DOHH2 (cell line): ENCODE results near the gene TMEM266.
"Not testable (repeated sequence)": the region's sequence is repeated elsewhere in the genome, so short reads cannot be mapped to it uniquely, and the experiment has no call there.

Source experiments
- H3F3A ChIP-seq: fragments of 200-600 bp; sonication (generic), shearing (Covaris generic); 2 replicates; pipeline ENCODE4 v1.6.0; 2016; ENCODE audit warnings: antibody characterized with exemption, mild to moderate bottlenecking; ENCODE audit not compliant: control insufficient read depth, insufficient read depth
- H3K27ac ChIP-seq: fragments of 200-600 bp; sonication (generic); 2 replicates; pipeline ENCODE4 v1.5.1; 2014; ENCODE audit warnings: low read depth, mild to moderate bottlenecking, low read length, moderate library complexity
- H3K27me3 ChIP-seq: fragments of 200-600 bp; sonication (generic); 2 replicates; pipeline ENCODE4 v1.6.1; 2014; ENCODE audit warnings: mild to moderate bottlenecking, low read length, mixed read lengths; ENCODE audit not compliant: control insufficient read depth
- H3K36me3 ChIP-seq: fragments of 200-600 bp; sonication (generic); 2 replicates; pipeline ENCODE4 v1.6.1; 2014; ENCODE audit warnings: mild to moderate bottlenecking, low read length, moderate library complexity, mixed read lengths; ENCODE audit not compliant: control insufficient read depth
- H3K4me1 ChIP-seq: fragments of 200-600 bp; sonication (generic); 2 replicates; pipeline ENCODE4 v1.6.1; 2014; ENCODE audit warnings: mild to moderate bottlenecking, low read length, mixed read lengths; ENCODE audit not compliant: control insufficient read depth
- H3K4me2 ChIP-seq: fragments of 200-600 bp; sonication (generic); 2 replicates; pipeline ENCODE4 v1.6.0; 2014; ENCODE audit warnings: mild to moderate bottlenecking, low read length, moderate library complexity
- H3K4me3 ChIP-seq: fragments of 200-600 bp; sonication (generic); 2 replicates; pipeline ENCODE4 v1.5.1; 2014; ENCODE audit warnings: mild to moderate bottlenecking, low read length, mixed read lengths
- H3K79me2 ChIP-seq: fragments of 200-600 bp; sonication (generic); 2 replicates; pipeline ENCODE4 v1.6.1; 2014; ENCODE audit warnings: mild to moderate bottlenecking, low read length, mixed read lengths; ENCODE audit not compliant: control insufficient read depth
- H3K9me2 ChIP-seq: fragments of 200-600 bp; sonication (generic); replicated peaks from 2 replicates; pipeline ENCODE4 v1.6.1; 2014; ENCODE audit warnings: mild to moderate bottlenecking, low read length, mixed read lengths; ENCODE audit not compliant: control insufficient read depth
- H3K9me3 ChIP-seq: fragments of 200-600 bp; sonication (generic); 2 replicates; pipeline ENCODE4 v1.6.1; 2014; ENCODE audit warnings: antibody characterized with exemption, low read length, mixed read lengths; ENCODE audit not compliant: control insufficient read depth, insufficient read depth
- H4K20me1 ChIP-seq: fragments of 200-600 bp; sonication (generic); 2 replicates; pipeline ENCODE4 v1.6.0; 2014; ENCODE audit warnings: low read depth, mild to moderate bottlenecking, antibody characterized with exemption, low read length, moderate library complexity; ENCODE audit not compliant: control insufficient read depth, insufficient read depth
- CTCF ChIP-seq: fragments of 200-600 bp; sonication (generic); IDR thresholded peaks from one replicate; pipeline ENCODE4 v1.5.1; 2014; ENCODE audit warnings: antibody characterized with exemption, mild to moderate bottlenecking, low read depth, low read length; ENCODE audit not compliant: poor library complexity, severe bottlenecking
- EZH2phosphoT487 ChIP-seq: fragments of 200-600 bp; sonication (generic); IDR thresholded peaks from 2 replicates; pipeline ENCODE4 v1.6.1; 2017; ENCODE audit warnings: borderline replicate concordance, mild to moderate bottlenecking, antibody characterized with exemption, low read length, moderate library complexity, mixed read lengths

TMEM266 gene

GRCh38 chr15:76059320-76060117 lies at the start of gene TMEM266:
Gene TMEM266, plus strand, starts transcription at chr15:76059985. Its CDS starts 74,279 bp downstream, at chr15:76134264.
- Histone ChIP-seq H3K4me3 (peak within 1 kb of the TSS; percentile 37), H3K4me2 (peak within 1 kb of the TSS; percentile 53), H3K27me3 (peaks cover 63% of the 10 kb centered on the region), H3K4me1 (peaks cover 15% of the 10 kb centered on the region), H3K79me2 (no peaks in the 10 kb centered on the region), H3K36me3 (no peaks in the 10 kb centered on the region), H3F3A (no peaks in the 10 kb centered on the region), H3K27ac (no peak within 1 kb of the TSS), H3K9me3 (no peaks in the 10 kb centered on the region), H4K20me1 (no peaks in the 10 kb centered on the region), H3K9me2 (no peaks in the 10 kb centered on the region)
- TF ChIP-seq CTCF (no peak), EZH2phosphoT487 (no peak)

- Histone ChIP-seq H3K4me2 (no peak overlapping the region), H3K27me3 (peaks cover 20% of the 10 kb centered on the region), H4K20me1 (no peaks in the 10 kb centered on the region), H3F3A (no peaks in the 10 kb centered on the region), H3K9me3 (no peaks in the 10 kb centered on the region), H3K36me3 (no peaks in the 10 kb centered on the region), H3K4me3 (no peak overlapping the region), H3K79me2 (no peaks in the 10 kb centered on the region), H3K9me2 (no peaks in the 10 kb centered on the region), H3K4me1 (no peaks in the 10 kb centered on the region), H3K27ac (no peak overlapping the region)
- TF ChIP-seq CTCF (no peak), EZH2phosphoT487 (no peak)
Observed at GRCh38 chr15:76010613-76011012, 49.2 kb upstream of the TMEM266 start.

- H3K79me2 ChIP-seq: no peaks in the 10 kb centered on the region
- no peaks in the 10 kb centered on the region for H3K36me3 ChIP-seq
- no peak within 1 kb of the TSS for H3K27ac ChIP-seq
- no peaks in the 10 kb centered on the region for H3K9me3 ChIP-seq
- peaks cover 20% of the 10 kb centered on the region for H3K27me3 ChIP-seq
- H3K4me3 ChIP-seq: no peak within 1 kb of the TSS
- no peaks in the 10 kb centered on the region for H3K4me1 ChIP-seq
- no peaks in the 10 kb centered on the region for H4K20me1 ChIP-seq
- no peak within 1 kb of the TSS for H3K4me2 ChIP-seq
- H3F3A ChIP-seq: no peaks in the 10 kb centered on the region
- H3K9me2 ChIP-seq: no peaks in the 10 kb centered on the region
- no peak for TF ChIP-seq EZH2phosphoT487
- TF ChIP-seq CTCF: no peak
Observed at GRCh38 chr15:76011627-76012551, 47.9 kb upstream of the TMEM266 start, which contains the start of gene NRG4. Gene NRG4, minus strand, starts transcription at chr15:76012424. Its CDS starts 1,194 bp downstream, at chr15:76011230.

- H3F3A ChIP-seq, H3K4me1 ChIP-seq, H3K9me2 ChIP-seq, H3K9me3 ChIP-seq, H3K4me2 ChIP-seq, H3K27ac ChIP-seq, H3K4me3 ChIP-seq, H3K79me2 ChIP-seq, H3K36me3 ChIP-seq, H4K20me1 ChIP-seq: not testable (repeated sequence)
- H3K27me3 ChIP-seq: peaks cover 16% of the 10 kb centered on the region
Observed at GRCh38 chr15:76013470-76013869, 46.3 kb upstream of the TMEM266 start.
